Body of pancreas (tissue), 4 donors: ENCODE results near the gene CEBPG.

Experiments
- POLR2A ChIP-seq, 3 donors: fragments of 450-650 bp; IDR thresholded peaks; one replicate each; pipeline ENCODE4 v1.6.1; 2016; ENCODE audit warnings: antibody characterized with exemption in 3 of 3, mild to moderate bottlenecking in 2 of 3
- TF ChIP-seq, protein P1 (sequence below), 7 experiments: fragments of 450-650 bp in 4 of 7; fragments of 200-600 bp in 3 of 7; sonication (generic) in 3 of 7; IDR thresholded peaks; one replicate each; pipeline ENCODE4 v1.5.1; 2016 to 2019; ENCODE audit warnings: antibody characterized with exemption in 7 of 7

DNA sequence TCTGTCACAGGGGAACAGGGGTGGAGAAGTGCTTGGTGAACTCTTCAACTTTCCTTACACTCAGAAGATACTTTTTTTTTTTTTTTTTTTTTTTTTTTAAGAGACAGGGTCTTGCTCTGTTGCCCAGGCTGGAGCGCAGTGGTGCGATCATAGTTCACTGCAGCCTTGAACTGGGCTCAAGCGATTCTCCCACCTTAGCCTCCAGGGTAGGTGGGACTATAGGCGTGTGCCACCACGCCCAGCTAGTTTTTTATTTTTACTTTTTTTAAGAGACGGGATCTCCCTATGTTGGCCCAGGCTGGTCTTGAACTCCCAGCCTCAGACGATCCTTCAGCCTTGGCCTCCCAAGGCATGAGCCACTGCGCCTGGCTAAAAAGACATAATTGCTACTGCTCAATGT, 11.5 kb downstream of the CEBPG start:
- TF ChIP-seq, protein P1, sequence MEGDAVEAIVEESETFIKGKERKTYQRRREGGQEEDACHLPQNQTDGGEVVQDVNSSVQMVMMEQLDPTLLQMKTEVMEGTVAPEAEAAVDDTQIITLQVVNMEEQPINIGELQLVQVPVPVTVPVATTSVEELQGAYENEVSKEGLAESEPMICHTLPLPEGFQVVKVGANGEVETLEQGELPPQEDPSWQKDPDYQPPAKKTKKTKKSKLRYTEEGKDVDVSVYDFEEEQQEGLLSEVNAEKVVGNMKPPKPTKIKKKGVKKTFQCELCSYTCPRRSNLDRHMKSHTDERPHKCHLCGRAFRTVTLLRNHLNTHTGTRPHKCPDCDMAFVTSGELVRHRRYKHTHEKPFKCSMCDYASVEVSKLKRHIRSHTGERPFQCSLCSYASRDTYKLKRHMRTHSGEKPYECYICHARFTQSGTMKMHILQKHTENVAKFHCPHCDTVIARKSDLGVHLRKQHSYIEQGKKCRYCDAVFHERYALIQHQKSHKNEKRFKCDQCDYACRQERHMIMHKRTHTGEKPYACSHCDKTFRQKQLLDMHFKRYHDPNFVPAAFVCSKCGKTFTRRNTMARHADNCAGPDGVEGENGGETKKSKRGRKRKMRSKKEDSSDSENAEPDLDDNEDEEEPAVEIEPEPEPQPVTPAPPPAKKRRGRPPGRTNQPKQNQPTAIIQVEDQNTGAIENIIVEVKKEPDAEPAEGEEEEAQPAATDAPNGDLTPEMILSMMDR (IDR thresholded peaks at IDR 0.05): no peak
- no peak for TF ChIP-seq POLR2A (IDR thresholded peaks at IDR 0.05)
